ENCODE measurements around the gene C1orf21.

The C1orf21 gene

GRCh38 chr1:184617433-184618029 is 230.7 kb downstream of the C1orf21 start:
- no peak overlapping the region for H3K27ac Mint-ChIP-seq
- no peaks in the 10 kb centered on the region for H3K9me3 Mint-ChIP-seq
- no peak overlapping the region for H3K4me3 Mint-ChIP-seq
- H3K27me3 Mint-ChIP-seq: no peaks in the 10 kb centered on the region
- no peaks in the 10 kb centered on the region for H3K36me3 Mint-ChIP-seq (ENCODE audit: low read depth)
- H3K4me1 Mint-ChIP-seq (ENCODE audit: low read depth): no peaks in the 10 kb centered on the region

GRCh38 chr1:184618851-184619250 is 232.0 kb downstream of the C1orf21 start:
- Mint-ChIP-seq H3K9me3 (no peaks in the 10 kb centered on the region), H3K4me1 (ENCODE audit: low read depth) (no peaks in the 10 kb centered on the region), H3K36me3 (ENCODE audit: low read depth) (no peaks in the 10 kb centered on the region), H3K4me3 (no peak overlapping the region), H3K27ac (no peak overlapping the region), H3K27me3 (no peaks in the 10 kb centered on the region)

- H3K9me3 Mint-ChIP-seq: no peaks in the 10 kb centered on the region
- H3K27me3 Mint-ChIP-seq: no peaks in the 10 kb centered on the region
- no peak overlapping the region for H3K27ac Mint-ChIP-seq
Observed at GRCh38 chr1:184620469-184620868, 233.6 kb downstream of the C1orf21 start.

GRCh38 chr1:184621260-184621659 is 234.4 kb downstream of the C1orf21 start:
- H3K27ac Mint-ChIP-seq: no peak overlapping the region
- no peak overlapping the region for H3K4me3 Mint-ChIP-seq
- H3K4me1 Mint-ChIP-seq (ENCODE audit: low read depth): no peaks in the 10 kb centered on the region
- no peaks in the 10 kb centered on the region for H3K36me3 Mint-ChIP-seq (ENCODE audit: low read depth)
- H3K27me3 Mint-ChIP-seq: no peaks in the 10 kb centered on the region
- no peaks in the 10 kb centered on the region for H3K9me3 Mint-ChIP-seq

More at GRCh38 chr1:184620469-184620868, 233.6 kb downstream of the C1orf21 start:
- Mint-ChIP-seq H3K36me3 (ENCODE audit: low read depth) (no peaks in the 10 kb centered on the region), H3K4me3 (no peak overlapping the region), H3K4me1 (ENCODE audit: low read depth) (no peaks in the 10 kb centered on the region)

GRCh38 chr1:184622136-184622823 is 235.5 kb downstream of the C1orf21 start:
- H3K4me1 Mint-ChIP-seq (ENCODE audit: low read depth): no peaks in the 10 kb centered on the region
- H3K4me3 Mint-ChIP-seq: no peak overlapping the region
- H3K9me3 Mint-ChIP-seq: no peaks in the 10 kb centered on the region
- no peaks in the 10 kb centered on the region for H3K36me3 Mint-ChIP-seq (ENCODE audit: low read depth)
- H3K27me3 Mint-ChIP-seq: no peaks in the 10 kb centered on the region
- H3K27ac Mint-ChIP-seq: no peak overlapping the region

- Mint-ChIP-seq H3K4me1 (ENCODE audit: low read depth) (no peaks in the 10 kb centered on the region), H3K27me3 (no peaks in the 10 kb centered on the region), H3K27ac (no peak overlapping the region), H3K36me3 (ENCODE audit: low read depth) (no peaks in the 10 kb centered on the region), H3K9me3 (no peaks in the 10 kb centered on the region), H3K4me3 (no peak overlapping the region)
Observed at GRCh38 chr1:184623404-184623803, 236.6 kb downstream of the C1orf21 start.

- Mint-ChIP-seq H3K4me3 (no peak overlapping the region), H3K9me3 (no peaks in the 10 kb centered on the region), H3K4me1 (ENCODE audit: low read depth) (no peaks in the 10 kb centered on the region), H3K36me3 (ENCODE audit: low read depth) (no peaks in the 10 kb centered on the region), H3K27ac (no peak overlapping the region), H3K27me3 (no peaks in the 10 kb centered on the region)
Observed at GRCh38 chr1:184624051-184624450, 237.2 kb downstream of the C1orf21 start.

- no peaks in the 10 kb centered on the region for H3K36me3 Mint-ChIP-seq (ENCODE audit: low read depth)
- no peaks in the 10 kb centered on the region for H3K9me3 Mint-ChIP-seq
- H3K27ac Mint-ChIP-seq: no peak overlapping the region
- no peak overlapping the region for H3K4me3 Mint-ChIP-seq
- H3K27me3 Mint-ChIP-seq: no peaks in the 10 kb centered on the region
- H3K4me1 Mint-ChIP-seq (ENCODE audit: low read depth): no peaks in the 10 kb centered on the region
Observed at GRCh38 chr1:184624626-184625025, 237.8 kb downstream of the C1orf21 start.

GRCh38 chr1:184625271-184625670 is 238.4 kb downstream of the C1orf21 start:
- Mint-ChIP-seq H3K27ac (no peak overlapping the region), H3K4me1 (ENCODE audit: low read depth) (no peaks in the 10 kb centered on the region), H3K27me3 (no peaks in the 10 kb centered on the region), H3K36me3 (ENCODE audit: low read depth) (no peaks in the 10 kb centered on the region), H3K9me3 (no peaks in the 10 kb centered on the region), H3K4me3 (no peak overlapping the region)

GRCh38 chr1:184626076-184627006 is 239.5 kb downstream of the C1orf21 start:
- Mint-ChIP-seq H3K9me3 (no peaks in the 10 kb centered on the region), H3K36me3 (ENCODE audit: low read depth) (no peaks in the 10 kb centered on the region), H3K27me3 (no peaks in the 10 kb centered on the region), H3K4me1 (ENCODE audit: low read depth) (no peaks in the 10 kb centered on the region), H3K4me3 (no peak overlapping the region), H3K27ac (no peak overlapping the region)

- H3K27me3 Mint-ChIP-seq: no peaks in the 10 kb centered on the region
- no peaks in the 10 kb centered on the region for H3K36me3 Mint-ChIP-seq (ENCODE audit: low read depth)
- no peaks in the 10 kb centered on the region for H3K9me3 Mint-ChIP-seq
- H3K4me1 Mint-ChIP-seq (ENCODE audit: low read depth): no peaks in the 10 kb centered on the region
- no peak overlapping the region for H3K4me3 Mint-ChIP-seq
- no peak overlapping the region for H3K27ac Mint-ChIP-seq
Observed at GRCh38 chr1:184627007-184627341, 240.1 kb downstream of the C1orf21 start.

GRCh38 chr1:184629266-184629665 is 242.4 kb downstream of the C1orf21 start:
- H3K36me3 Mint-ChIP-seq (ENCODE audit: low read depth): no peaks in the 10 kb centered on the region
- no peak overlapping the region for H3K27ac Mint-ChIP-seq
- no peaks in the 10 kb centered on the region for H3K27me3 Mint-ChIP-seq
- no peak overlapping the region for H3K4me3 Mint-ChIP-seq
- H3K4me1 Mint-ChIP-seq (ENCODE audit: low read depth): no peaks in the 10 kb centered on the region
- H3K9me3 Mint-ChIP-seq: no peaks in the 10 kb centered on the region

GRCh38 chr1:184630679-184631060 is 243.8 kb downstream of the C1orf21 start:
- Mint-ChIP-seq H3K4me1 (ENCODE audit: low read depth) (no peaks in the 10 kb centered on the region), H3K4me3 (no peak overlapping the region), H3K9me3 (no peaks in the 10 kb centered on the region), H3K27me3 (no peaks in the 10 kb centered on the region), H3K36me3 (ENCODE audit: low read depth) (no peaks in the 10 kb centered on the region), H3K27ac (no peak overlapping the region)

GRCh38 chr1:184632415-184633175 is 245.8 kb downstream of the C1orf21 start:
- Mint-ChIP-seq H3K27me3 (no peaks in the 10 kb centered on the region), H3K9me3 (no peaks in the 10 kb centered on the region), H3K4me1 (ENCODE audit: low read depth) (no peaks in the 10 kb centered on the region), H3K27ac (no peak overlapping the region), H3K36me3 (ENCODE audit: low read depth) (no peaks in the 10 kb centered on the region), H3K4me3 (no peak overlapping the region)

- H3K27me3 Mint-ChIP-seq: no peaks in the 10 kb centered on the region
Observed at GRCh38 chr1:184633785-184634184, 247.0 kb downstream of the C1orf21 start.

More at GRCh38 chr1:184633785-184634184, 247.0 kb downstream of the C1orf21 start:
- Mint-ChIP-seq H3K4me1 (ENCODE audit: low read depth) (no peaks in the 10 kb centered on the region), H3K36me3 (ENCODE audit: low read depth) (no peaks in the 10 kb centered on the region), H3K4me3 (no peak overlapping the region), H3K27ac (no peak overlapping the region), H3K9me3 (no peaks in the 10 kb centered on the region)

All from stimulated activated naive CD8-positive, alpha-beta T cell treated with anti-CD3 and anti-CD28 coated beads, Interleukin-15, Interleukin-2, amounts not matched to agents 100 ng/mL and 50 ng/mL, for 24 hours (primary cell).